Fibroblast of skin of left biceps (primary cell): Measurements from ENCODE around the gene GALNT17.
"Not testable (repeated sequence)": the region's sequence is repeated elsewhere in the genome, so short reads cannot be mapped to it uniquely, and the experiment has no call there.

Experiments
- DNase-seq, 2 experiments: peaks; one replicate each; pipeline ENCODE4 v3.0.0-alpha.2; 2013; ENCODE audit warnings: low read depth in 2 of 2

GALNT17 gene

GRCh38 chr7:71626206-71626605 is 494.3 kb downstream of the GALNT17 start:
- DNase-seq, result peak; percentile 51 to 54

DNA sequence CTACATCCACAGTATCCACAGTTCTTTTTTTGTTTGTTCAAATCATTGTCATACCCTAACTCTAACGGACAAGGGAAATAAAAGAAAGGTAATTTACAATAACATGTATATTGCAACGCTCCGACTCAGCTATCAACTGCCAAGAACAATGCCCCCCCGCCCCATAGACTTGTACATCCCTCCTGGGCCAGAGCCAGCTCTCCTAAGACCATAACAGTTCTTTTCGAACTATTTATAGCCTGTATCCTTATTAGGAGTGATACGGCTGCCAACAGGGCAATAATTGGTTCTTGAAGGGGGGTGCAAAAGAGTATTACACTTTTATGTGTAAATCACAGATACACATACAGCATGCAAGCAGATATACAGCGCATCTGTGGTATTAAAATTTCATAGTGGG is 495.7 kb downstream of the GALNT17 start:
- DNase-seq, result no peak

DNA sequence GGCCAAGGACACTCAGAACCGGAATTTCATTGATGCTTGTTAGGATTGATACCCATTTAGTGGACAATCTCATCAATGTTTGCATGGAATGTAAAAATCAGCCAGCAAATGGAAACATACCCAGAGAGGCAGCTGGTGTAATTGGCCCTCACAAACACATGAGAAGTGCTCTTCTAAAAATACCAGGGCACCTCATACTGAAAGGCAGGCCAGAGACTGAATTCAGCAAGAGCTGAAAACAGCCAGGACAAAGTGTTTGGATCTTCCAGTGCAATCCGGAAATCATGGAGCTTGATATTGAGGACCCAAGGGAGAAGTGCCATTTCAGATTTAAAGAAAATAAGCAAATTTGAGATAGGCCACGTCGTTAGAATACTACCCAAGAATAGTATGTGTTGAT is 498.6 kb downstream of the GALNT17 start:
- DNase-seq, result no peak

- peak; percentile 91 to 92 for DNase-seq
Measured at GRCh38 chr7:71633551-71634008, 501.6 kb downstream of the GALNT17 start.

DNA sequence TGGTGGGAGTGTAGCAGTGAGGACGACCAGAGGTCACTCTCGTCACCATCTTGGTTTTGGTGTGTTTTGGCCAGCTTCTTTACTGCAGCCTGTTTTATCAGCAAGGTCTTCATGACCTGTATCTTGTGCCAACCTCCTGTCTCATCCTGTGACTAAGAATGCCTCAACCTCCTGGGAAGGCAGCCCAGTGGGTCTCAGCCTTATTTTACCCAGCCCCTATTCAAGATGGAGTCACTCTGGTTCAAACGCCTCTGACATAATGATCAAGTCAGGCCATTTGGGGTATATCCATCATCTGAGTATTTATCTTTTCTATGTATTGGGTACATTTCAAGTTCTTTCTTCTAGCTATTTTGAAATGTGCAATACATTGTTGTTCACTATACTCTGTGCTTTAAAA is 503.9 kb downstream of the GALNT17 start:
- DNase-seq, result not testable (repeated sequence)

GRCh38 chr7:71636329-71636728 is 504.4 kb downstream of the GALNT17 start:
- no peak for DNase-seq

- peak in 1 of 2 experiments; percentile 20 for DNase-seq
Measured at GRCh38 chr7:71637578-71637977, 505.6 kb downstream of the GALNT17 start.

DNA sequence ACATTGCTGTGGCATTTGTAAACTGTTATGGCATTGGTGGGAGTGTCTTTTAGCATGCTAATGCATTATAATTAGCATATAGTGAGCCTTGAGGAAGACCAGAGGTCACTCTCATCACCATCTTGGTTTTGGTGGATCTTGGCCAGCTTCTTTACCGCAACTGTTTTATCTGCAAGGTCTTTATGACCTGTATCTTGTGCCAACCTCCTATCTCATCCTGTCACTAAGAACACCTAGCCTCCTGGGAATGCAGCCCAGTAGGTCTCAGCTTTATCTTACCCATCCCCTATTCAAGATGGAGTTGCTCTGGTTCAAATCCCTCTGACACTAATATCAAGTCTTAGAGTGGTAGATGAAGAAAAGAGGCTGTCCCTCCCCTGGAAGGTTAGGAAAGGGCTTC is 506.2 kb downstream of the GALNT17 start:
- no peak for DNase-seq

DNA sequence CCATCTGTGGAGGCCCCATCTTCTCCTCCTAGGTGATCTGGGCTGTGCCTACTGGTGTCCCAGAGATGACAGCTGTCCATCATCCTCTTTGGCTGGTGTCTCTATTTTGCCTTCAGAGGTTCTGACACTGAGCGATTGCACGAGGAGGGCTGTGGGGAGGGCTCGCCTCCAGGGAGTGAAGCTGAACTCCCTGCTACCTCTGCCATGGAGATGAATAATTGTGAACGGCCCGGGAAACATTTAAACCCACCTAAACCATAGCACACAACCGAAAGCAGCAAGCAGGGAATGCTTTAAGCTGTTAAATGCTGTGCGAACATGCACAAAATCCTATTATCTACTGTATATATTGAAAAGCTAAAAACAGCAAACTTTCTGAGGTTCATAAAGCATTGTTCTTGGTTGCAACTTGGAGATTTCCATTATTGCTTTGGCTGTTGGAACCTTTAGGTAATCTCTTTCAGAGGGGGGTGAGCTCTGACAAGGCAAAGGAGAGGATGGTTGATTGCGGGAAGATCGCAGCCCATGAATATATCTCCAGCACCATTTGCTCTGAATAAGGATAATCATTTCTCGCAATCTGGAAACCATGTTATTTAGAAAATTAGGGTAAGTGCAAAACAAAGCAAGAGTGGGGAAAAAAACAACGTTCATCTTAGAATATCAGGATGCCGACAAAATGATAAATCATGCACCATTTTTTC is 507.6 kb downstream of the GALNT17 start:
- no peak for DNase-seq

- not testable (repeated sequence) for DNase-seq
Measured at GRCh38 chr7:71643031-71643430, 511.1 kb downstream of the GALNT17 start.

DNA sequence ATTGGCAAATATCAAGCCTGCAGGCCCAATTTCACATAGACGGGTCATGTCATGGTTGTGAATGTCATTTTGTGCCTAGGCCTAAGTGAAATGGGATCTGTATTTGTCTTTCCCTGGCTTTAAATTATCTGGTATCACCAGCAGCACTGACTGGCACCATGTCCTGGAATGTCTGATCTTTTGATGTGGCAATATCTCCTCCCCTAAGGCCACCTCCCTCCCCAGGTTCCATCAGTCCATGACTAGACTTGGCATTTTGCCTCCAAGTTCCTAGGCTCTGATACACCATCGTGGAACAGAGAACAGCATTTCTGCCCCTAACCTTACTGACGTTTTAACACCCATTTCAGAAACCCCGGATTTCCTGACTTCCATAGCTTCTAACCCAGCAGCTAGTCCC is 513.9 kb downstream of the GALNT17 start:
- no peak for DNase-seq

GRCh38 chr7:71649812-71650211 is 517.9 kb downstream of the GALNT17 start:
- no peak for DNase-seq

- no peak for DNase-seq
Measured at GRCh38 chr7:71650653-71651337, 518.9 kb downstream of the GALNT17 start.

DNA sequence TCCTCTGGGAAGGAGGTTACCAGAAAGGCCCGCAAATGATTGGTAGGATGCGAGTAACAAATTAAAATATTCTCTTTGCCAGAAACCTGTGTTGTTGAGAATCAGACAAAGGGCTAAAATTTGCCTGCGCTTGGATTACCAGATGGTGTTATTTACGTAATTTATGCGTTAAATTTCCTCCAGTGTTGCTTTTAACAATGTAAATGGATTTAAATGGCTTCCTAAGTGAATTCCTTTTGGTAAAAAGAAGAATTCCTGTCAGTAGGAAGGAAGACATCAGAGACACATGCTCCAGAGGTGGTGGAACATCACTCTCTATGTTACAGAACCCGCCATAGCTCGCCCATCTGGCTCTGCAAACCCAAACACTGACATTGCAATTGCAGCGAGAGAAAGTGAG is 520.6 kb downstream of the GALNT17 start:
- no peak for DNase-seq

DNA sequence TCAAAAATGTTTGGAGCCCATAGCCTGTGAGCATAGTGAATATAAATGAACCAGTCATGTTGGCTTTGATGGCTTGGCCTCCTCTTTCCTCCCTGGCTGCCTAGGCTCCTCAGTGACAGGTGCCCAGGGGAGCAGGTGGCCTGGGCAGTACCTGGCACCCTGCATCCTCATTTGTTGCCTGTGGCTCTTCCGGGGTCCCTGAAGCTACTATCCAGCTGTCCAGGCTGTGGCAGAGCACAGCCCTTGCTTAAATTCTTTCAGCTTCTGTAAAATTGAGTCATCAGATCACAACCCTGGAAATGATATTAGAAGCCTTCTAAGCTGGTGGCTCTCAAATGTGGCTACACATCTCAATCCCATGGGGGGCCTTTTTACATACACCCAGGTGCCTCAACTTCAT is 525.4 kb downstream of the GALNT17 start:
- no peak for DNase-seq

- no peak for DNase-seq
Measured at GRCh38 chr7:71659622-71660021, 527.7 kb downstream of the GALNT17 start.

DNA sequence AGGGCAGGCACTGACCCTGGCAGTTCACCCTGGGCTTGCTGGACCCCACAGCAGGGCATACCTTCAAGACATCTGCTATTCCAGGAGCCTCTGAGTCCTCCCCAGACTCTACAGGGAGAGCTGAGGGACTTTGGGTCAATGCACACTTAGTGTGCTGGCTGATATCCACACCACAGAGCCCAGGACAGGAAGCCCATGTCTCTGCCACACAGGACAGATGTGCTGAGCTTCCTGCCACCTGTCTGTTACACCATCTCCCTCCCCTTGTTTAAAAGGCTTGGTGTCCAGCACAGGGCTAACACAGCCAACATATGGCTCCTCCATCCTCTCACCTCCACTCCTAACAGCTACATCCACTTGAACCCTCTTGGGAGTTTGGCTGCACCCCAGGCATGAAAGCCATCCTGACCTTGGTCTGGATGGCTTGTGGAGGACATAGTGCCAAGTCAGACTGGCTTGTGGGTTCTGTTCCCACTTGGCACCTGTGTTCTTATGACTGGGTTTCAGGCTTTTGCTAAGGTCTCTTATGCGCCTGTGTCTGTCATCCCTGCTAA is 529.8 kb downstream of the GALNT17 start:
- no peak for DNase-seq

- DNase-seq, result no peak
Measured at GRCh38 chr7:71665716-71666115, 533.8 kb downstream of the GALNT17 start.

DNA sequence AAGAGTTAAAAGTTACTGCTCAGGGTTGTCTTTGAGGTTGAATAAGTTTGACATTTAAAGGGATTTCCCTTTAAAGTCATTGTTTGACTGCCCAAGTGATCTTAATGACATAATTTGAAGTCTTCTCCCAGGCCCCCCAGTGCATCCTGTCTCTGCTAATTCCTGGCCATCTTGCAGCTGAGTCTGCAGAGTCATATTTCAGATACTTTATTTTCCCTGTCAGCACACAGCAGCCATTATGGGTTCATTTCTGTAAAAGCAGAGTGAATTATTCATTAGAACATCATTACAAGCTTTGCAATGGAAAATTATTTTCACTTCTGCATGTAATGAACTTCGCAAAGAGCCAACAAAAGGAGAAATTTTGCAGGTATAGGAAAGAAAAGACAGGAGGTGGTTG is 536.6 kb downstream of the GALNT17 start:
- DNase-seq, result no peak

DNA sequence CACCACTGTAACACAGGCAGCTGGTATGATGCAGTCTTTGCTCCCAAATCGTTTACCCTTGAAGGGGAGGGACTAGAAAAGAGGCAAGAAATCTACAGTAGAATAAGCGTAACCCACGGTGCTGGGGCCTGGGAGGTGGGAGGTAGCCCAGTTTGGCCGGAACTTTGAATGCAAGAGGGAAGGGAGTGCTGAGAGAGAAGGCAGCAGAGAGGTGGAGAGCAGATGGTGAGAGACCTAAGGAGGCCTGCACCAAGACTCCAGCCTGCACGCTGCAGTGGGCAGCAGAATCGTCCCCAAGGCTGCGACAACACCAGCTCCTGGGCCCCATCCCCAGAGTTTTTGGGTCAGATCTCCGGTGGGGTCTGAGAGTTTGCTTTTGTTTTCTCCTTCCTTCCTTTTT is 547.5 kb downstream of the GALNT17 start:
- no peak for DNase-seq

DNA sequence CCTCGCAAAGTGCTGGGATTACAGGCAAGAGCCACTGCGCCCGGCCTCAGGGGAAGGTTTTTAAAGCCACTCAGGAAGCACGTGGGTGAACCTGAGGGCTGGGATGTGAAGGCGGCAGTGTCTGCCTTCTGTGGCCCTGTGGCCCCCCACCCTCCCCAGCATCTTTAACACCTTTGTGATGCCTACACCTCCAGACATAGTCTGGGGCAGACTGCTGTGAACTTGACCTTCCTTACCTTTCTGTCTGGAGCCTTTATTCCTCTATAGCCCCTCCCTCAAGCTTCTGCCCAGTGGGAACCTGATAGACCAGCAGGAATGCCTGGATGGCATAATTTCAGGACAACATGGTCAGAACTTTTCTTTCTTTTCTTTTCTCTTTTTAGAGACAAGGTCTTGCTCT is 550.2 kb downstream of the GALNT17 start:
- no peak for DNase-seq

DNA sequence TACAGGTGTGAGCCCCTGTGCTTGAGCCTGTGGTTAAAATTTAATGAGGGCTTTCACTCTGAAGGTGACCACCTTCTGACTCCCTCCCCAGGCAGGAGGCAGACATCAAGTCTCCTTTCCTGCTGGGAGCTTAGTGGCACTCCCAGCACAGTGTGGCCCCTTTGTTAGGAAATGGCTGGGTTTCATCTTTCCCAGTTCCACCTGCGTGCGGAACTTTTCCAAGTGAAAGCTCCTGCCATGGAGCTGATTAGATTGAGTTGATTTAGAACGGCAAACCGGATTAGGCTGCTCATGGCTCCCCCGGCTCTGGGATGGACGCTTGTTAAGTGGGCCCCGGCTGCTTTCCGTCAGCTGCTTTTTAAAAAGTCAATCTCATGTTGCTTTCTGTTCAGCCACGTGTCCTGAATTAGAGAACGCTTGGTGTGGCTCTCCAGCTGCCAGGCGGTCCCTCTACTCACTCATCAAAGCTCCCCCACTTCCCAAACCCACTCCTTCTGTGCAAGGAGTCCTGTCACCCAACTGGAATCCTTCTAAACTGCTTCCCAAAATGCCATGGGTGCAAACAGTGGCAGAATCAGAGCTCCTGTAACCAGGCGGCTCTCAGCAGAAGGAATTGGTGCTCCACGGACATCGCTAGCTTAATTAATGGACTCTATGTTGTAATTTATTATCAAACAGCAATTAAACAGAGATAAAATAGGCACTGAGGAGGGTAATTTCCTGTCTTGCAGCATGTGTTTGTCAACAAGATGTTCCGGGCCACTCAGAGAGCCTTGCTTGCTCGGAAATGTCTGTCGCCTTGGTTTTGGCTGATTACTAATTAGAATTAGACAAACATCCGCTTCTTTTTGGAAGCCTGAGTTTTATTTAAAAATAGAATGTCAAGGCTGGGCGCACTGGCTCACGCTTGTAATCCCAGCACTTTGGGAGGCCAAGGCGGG is 551.2 kb downstream of the GALNT17 start:
- no peak for DNase-seq
